Gastrocnemius medialis (tissue), 4 donors: ENCODE results near the gene FLT4. TPM values are rescaled to one million over a fixed set of nuclear protein-coding genes. Genes with fewer than 3 reads are reported as not detected.

Experiments used
- ATAC-seq, 2 donors: fragments of 150-250 bp; one replicate each; pipeline ENCODE4 v1.9.1; 2016
- DNase-seq, 2 donors: peaks; one replicate each; pipeline ENCODE4 v3.0.0-alpha.2; 2019
- H3K27ac ChIP-seq, 4 donors: fragments of 200-600 bp; sonication (generic); 1 replicate in 1 of 4; 2 replicates in 3 of 4; pipeline ENCODE4 v1.5.1; 2016 to 2018; ENCODE audit warnings: mild to moderate bottlenecking in 2 of 4, moderate library complexity in 1 of 4
- H3K27me3 ChIP-seq, 3 donors: fragments of 200-600 bp; sonication (generic) in 2 of 3; 1 replicate in 1 of 3; 2 replicates in 2 of 3; pipeline versions ENCODE4 v1.5.1 to v1.6.0; 2016 to 2019; ENCODE audit warnings: mild to moderate bottlenecking in 1 of 3, moderate library complexity in 1 of 3
- H3K36me3 ChIP-seq, 2 donors: fragments of 200-600 bp; sonication (generic) in 1 of 2; one replicate each; pipeline ENCODE4 v1.5.1; 2017 to 2018
- H3K4me1 ChIP-seq, 2 donors: fragments of 200-600 bp; sonication (generic) in 1 of 2; one replicate each; pipeline ENCODE4 v1.5.1; 2016 to 2017; ENCODE audit warnings: mild to moderate bottlenecking in 2 of 2
- H3K4me3 ChIP-seq, 4 donors: fragments of 200-600 bp; sonication (generic) in 3 of 4; 1 replicate in 1 of 4; 2 replicates in 3 of 4; pipeline ENCODE4 v1.5.1; 2016 to 2019; ENCODE audit warnings: mild to moderate bottlenecking in 2 of 4
- H3K9me3 ChIP-seq, 3 donors: fragments of 200-600 bp; sonication (generic) in 2 of 3; 1 replicate in 1 of 3; 2 replicates in 2 of 3; pipeline ENCODE4 v1.5.1; 2016 to 2019
- POLR2A ChIP-seq, 2 donors: fragments of 450-650 bp; IDR thresholded peaks; one replicate each; pipeline ENCODE4 v1.6.1; 2017; ENCODE audit warnings: antibody characterized with exemption in 2 of 2, mild to moderate bottlenecking in 2 of 2, moderate library complexity in 2 of 2
- in situ Hi-C, 4 donors: fragments of 200-750 bp; cut with MboI; loops; one replicate each; pipeline versions ENCODE4 v1.15.0 to v1.8.0; 2017; ENCODE audit warnings: low sequenced_read_pairs in 4 of 4
- intact Hi-C: fragments of 100-400 bp; cut with DNase I; formaldehyde crosslinking; loops from one replicate; pipeline ENCODE4 v1.15.1; 2023; ENCODE audit warnings: low total_unique reads
- total RNA-seq, 4 donors: library from RNA; depleted of rRNA; stranded (reverse); fragments of >200 nt; gene quantifications; one replicate each; pipeline versions ENCODE4 v1.1.0 to v1.2.3, GENCODE V29; 2016
- TF ChIP-seq, protein P1 (sequence below), 5 experiments: fragments of 450-650 bp in 3 of 5; fragments of 200-600 bp in 2 of 5; sonication (generic) in 2 of 5; IDR thresholded peaks in 4 of 5; conservative IDR thresholded peaks in 1 of 5; 1 replicate in 4 of 5; 2 replicates in 1 of 5; pipeline ENCODE4 v1.5.1; 2016 to 2019; ENCODE audit warnings: antibody characterized with exemption in 5 of 5, mild to moderate bottlenecking in 3 of 5, moderate library complexity in 3 of 5

The FLT4 gene
- total RNA-seq, 4 donors from 2014 or later = 2.6 to 4.7 (median 2.9) TPM

DNA sequence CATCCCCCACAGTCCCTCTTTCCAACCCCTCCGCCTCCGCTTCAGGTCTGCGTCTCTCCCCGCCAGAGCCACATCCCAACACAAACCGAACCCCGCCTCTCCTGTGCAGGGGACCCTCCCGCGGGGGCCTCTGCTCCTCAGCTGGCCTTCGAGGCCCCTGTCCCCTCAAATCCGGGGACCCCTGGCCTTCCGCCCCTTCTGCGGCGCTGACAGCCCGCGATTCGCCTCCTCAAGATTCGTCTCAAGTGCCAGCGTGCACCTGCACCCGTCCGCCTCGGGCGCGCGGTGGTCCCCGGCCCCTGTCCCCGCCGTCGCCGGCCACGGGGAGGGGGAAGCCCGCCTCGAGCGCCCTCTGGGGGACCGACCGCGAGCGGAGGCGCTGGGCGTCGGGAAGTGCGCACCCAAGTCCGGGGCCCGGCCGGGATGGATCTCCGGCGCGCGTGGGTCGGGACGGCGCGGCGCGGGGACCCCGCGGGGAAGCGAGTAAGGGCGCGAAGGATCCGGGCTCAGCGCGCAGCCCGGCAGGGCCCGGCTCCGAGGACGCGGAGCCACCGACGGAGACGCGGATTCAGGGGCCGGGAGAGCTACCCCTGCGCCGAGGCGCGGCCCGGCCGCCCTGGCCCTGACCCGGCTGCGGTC, 623 bp downstream of the FLT4 start:
- H3K27ac ChIP-seq = peak overlapping the region in 2 of 4 donors; percentile 48 to 52
- DNase-seq = no peak
- H3K27me3 ChIP-seq = peaks cover 26 to 51% (median 42%) of the 10 kb centered on the region in 3 donors
- in situ Hi-C loops = no loop called here
- no peaks in the 10 kb centered on the region for H3K4me1 ChIP-seq
- TF ChIP-seq, protein P1, sequence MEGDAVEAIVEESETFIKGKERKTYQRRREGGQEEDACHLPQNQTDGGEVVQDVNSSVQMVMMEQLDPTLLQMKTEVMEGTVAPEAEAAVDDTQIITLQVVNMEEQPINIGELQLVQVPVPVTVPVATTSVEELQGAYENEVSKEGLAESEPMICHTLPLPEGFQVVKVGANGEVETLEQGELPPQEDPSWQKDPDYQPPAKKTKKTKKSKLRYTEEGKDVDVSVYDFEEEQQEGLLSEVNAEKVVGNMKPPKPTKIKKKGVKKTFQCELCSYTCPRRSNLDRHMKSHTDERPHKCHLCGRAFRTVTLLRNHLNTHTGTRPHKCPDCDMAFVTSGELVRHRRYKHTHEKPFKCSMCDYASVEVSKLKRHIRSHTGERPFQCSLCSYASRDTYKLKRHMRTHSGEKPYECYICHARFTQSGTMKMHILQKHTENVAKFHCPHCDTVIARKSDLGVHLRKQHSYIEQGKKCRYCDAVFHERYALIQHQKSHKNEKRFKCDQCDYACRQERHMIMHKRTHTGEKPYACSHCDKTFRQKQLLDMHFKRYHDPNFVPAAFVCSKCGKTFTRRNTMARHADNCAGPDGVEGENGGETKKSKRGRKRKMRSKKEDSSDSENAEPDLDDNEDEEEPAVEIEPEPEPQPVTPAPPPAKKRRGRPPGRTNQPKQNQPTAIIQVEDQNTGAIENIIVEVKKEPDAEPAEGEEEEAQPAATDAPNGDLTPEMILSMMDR (IDR thresholded peaks at IDR 0.05 in 4 of 5, conservative IDR thresholded peaks at IDR 0.05 in 1 of 5) = peak in 2 of 5 experiments; percentile 12 to 20
- TF ChIP-seq POLR2A (IDR thresholded peaks at IDR 0.05) = no peak
- no peaks in the 10 kb centered on the region for H3K9me3 ChIP-seq
- intact Hi-C loops = no loop called here
- H3K4me3 ChIP-seq = peak overlapping the region; percentile 31 to 52 (median 42)
- no peak for ATAC-seq
- H3K36me3 ChIP-seq = no peaks in the 10 kb centered on the region

DNA sequence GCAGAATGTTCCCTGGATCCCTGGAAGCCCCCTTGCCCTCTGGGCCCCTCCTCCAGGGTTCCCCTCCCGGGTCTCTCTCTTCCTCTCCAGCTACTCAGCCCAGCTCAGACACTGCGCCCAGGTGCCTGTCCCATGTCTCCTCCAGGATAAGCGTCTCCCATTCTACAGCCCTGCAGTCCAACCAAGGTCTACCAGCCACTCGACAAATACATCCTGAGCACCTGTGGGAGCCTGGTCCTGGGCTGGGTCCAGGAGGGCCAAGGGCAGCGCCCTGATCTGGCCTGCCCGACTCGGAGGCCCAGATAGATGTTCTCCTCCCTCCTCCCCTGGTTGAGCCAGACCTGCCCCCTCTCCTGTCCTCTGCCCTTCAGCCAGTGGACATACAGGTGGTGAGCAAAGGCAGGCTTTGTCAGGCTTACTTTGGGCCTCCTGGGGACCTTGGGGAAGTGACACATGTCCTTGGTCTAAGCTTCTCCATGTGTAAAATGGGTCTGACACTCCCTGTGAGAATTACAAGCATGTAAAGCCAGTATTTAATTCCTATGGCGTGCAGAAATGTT, 1.4 kb downstream of the FLT4 start:
- H3K4me3 ChIP-seq = peak overlapping the region in 2 of 4 donors; percentile 31 to 52
- ATAC-seq (no peak), DNase-seq (no peak)
- H3K4me1 ChIP-seq = no peaks in the 10 kb centered on the region
- no peak for TF ChIP-seq POLR2A (IDR thresholded peaks at IDR 0.05)
- TF ChIP-seq, protein P1 (IDR thresholded peaks at IDR 0.05 in 4 of 5, conservative IDR thresholded peaks at IDR 0.05 in 1 of 5) = no peak
- in situ Hi-C loops (no loop called here), intact Hi-C loops (no loop called here)
- H3K9me3 ChIP-seq = no peaks in the 10 kb centered on the region
- no peak overlapping the region for H3K27ac ChIP-seq
- H3K27me3 ChIP-seq = peaks cover 26 to 51% (median 42%) of the 10 kb centered on the region in 3 donors
- no peaks in the 10 kb centered on the region for H3K36me3 ChIP-seq

DNA sequence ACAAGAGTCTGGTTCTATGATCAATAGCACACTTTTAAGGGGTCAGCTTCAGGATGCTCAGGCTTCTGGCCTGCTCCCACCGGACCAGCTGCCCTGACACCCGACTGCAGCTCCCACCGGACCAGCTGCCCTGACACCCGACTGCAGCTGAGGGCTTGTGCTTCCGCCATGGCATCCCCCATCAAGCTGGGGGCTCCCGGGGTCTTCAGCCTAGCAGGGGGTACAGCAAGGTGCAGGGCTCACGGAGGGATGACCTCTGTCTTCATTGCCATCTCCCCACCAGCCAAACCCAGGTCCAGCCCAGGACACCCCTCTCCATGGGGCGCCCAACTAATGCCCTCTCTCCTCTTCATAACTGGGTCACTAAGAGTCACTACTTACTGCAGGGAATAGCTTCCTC, 1.9 kb downstream of the FLT4 start:
- Histone ChIP-seq H3K27me3 (peaks cover 26 to 46% (median 42%) of the 10 kb centered on the region in 3 donors), H3K4me3 (no peak overlapping the region), H3K36me3 (no peaks in the 10 kb centered on the region), H3K4me1 (no peaks in the 10 kb centered on the region), H3K9me3 (no peaks in the 10 kb centered on the region), H3K27ac (no peak overlapping the region)
- intact Hi-C loops = no loop called here
- ATAC-seq (no peak), DNase-seq (no peak)
- TF ChIP-seq POLR2A (IDR thresholded peaks at IDR 0.05) = no peak
- TF ChIP-seq, protein P1 (IDR thresholded peaks at IDR 0.05 in 4 of 5, conservative IDR thresholded peaks at IDR 0.05 in 1 of 5) = no peak
- in situ Hi-C loops = no loop called here

DNA sequence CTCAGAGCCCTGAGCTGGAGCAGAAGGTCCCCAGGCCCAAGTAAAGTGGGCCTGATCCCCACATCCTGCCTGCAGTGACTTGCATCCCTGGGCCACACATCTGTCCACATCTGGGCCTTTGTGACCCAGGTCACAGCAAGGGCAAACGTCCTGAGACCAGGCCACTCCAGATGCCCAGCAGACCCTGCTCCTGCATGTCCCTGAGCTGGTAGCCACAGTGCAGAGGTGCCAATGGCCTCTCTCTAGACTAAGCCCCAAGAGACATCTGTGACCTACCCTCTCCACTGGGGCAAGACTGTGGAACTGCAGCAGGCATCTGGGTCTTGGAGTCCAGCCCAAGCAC, 2.5 kb downstream of the FLT4 start:
- peaks cover 26 to 42% (median 41%) of the 10 kb centered on the region in 3 donors for H3K27me3 ChIP-seq
- DNase-seq (no peak), ATAC-seq (no peak)
- no peaks in the 10 kb centered on the region for H3K36me3 ChIP-seq
- TF ChIP-seq, protein P1 (IDR thresholded peaks at IDR 0.05 in 4 of 5, conservative IDR thresholded peaks at IDR 0.05 in 1 of 5) = no peak
- no peak for TF ChIP-seq POLR2A (IDR thresholded peaks at IDR 0.05)
- no peaks in the 10 kb centered on the region for H3K9me3 ChIP-seq
- intact Hi-C loops (no loop called here), in situ Hi-C loops (no loop called here)
- no peak overlapping the region for H3K4me3 ChIP-seq
- H3K27ac ChIP-seq = no peak overlapping the region
- no peaks in the 10 kb centered on the region for H3K4me1 ChIP-seq
